Left renal cortex interstitium (tissue), 4 donors: Measurements from ENCODE around the gene OGFOD1. TPM values are rescaled to one million over a fixed set of nuclear protein-coding genes. Genes with fewer than 3 reads are reported as not detected.

ENCODE experiments used
- DNase-seq, 4 donors: peaks; one replicate each; pipeline ENCODE4 v3.0.0-alpha.2; 2013; ENCODE audit warnings: low read depth in 4 of 4, low spot score in 2 of 4, missing footprints in 1 of 4
- polyA plus RNA-seq, 4 donors: library from polyadenylated mRNA; unstranded; fragments of 120-200 nt; gene quantifications; one replicate each; pipeline ENCODE4 v1.2.1, GENCODE V29; 2013; ENCODE audit not compliant: insufficient read length in 4 of 4

OGFOD1 gene
- polyA plus RNA-seq = 10 to 100 TPM; 35.3 to 41.1 (median 36.6) TPM

GRCh38 chr16:56450986-56451752 is at the start of gene OGFOD1, which contains the start of gene NUDT21:
OGFOD1 (plus strand) TSS chr16:56451554; CDS start chr16:56451613, 59 bp downstream.
NUDT21 (minus strand) TSS chr16:56451332; CDS start chr16:56451202, 130 bp downstream.
- peak; percentile 86 to 95 (median 92) for DNase-seq

GRCh38 chr16:56405977-56406672 is 45.2 kb upstream of the OGFOD1 start:
- DNase-seq = no peak

- no peak for DNase-seq
Measured at GRCh38 chr16:56408379-56409098, 42.8 kb upstream of the OGFOD1 start.

- DNase-seq = no peak
Measured at GRCh38 chr16:56409195-56409594, 42.2 kb upstream of the OGFOD1 start.

GRCh38 chr16:56411123-56411522 is 40.2 kb upstream of the OGFOD1 start:
- no peak for DNase-seq

- no peak for DNase-seq
Measured at GRCh38 chr16:56411624-56412023, 39.7 kb upstream of the OGFOD1 start.

- no peak for DNase-seq
Measured at GRCh38 chr16:56413381-56413780, 38.0 kb upstream of the OGFOD1 start.

- no peak for DNase-seq
Measured at GRCh38 chr16:56414366-56414765, 37.0 kb upstream of the OGFOD1 start.

GRCh38 chr16:56415875-56416274 is 35.5 kb upstream of the OGFOD1 start:
- DNase-seq = no peak

- no peak for DNase-seq
Measured at GRCh38 chr16:56417138-56417537, 34.2 kb upstream of the OGFOD1 start.

- no peak for DNase-seq
Measured at GRCh38 chr16:56419740-56420548, 31.4 kb upstream of the OGFOD1 start.

- DNase-seq = no peak
Measured at GRCh38 chr16:56420613-56421012, 30.7 kb upstream of the OGFOD1 start.

GRCh38 chr16:56421313-56421712 is 30.0 kb upstream of the OGFOD1 start:
- DNase-seq = no peak

- DNase-seq = no peak
Measured at GRCh38 chr16:56421976-56422669, 29.2 kb upstream of the OGFOD1 start.

- no peak for DNase-seq
Measured at GRCh38 chr16:56422896-56423441, 28.4 kb upstream of the OGFOD1 start.

GRCh38 chr16:56423584-56424403 is 27.6 kb upstream of the OGFOD1 start:
- peak in 3 of 4 donors; percentile 16 to 47 (median 17) for DNase-seq

- DNase-seq = peak in 3 of 4 donors; percentile 8 to 26 (median 23)
Measured at GRCh38 chr16:56424404-56424764, 27.0 kb upstream of the OGFOD1 start.

- DNase-seq = peak in 2 of 4 donors; percentile 19
Measured at GRCh38 chr16:56424791-56425438, 26.4 kb upstream of the OGFOD1 start.
